ENCODE results near the gene MYOF.
"Not testable (repeated sequence)": the region's sequence is repeated elsewhere in the genome, so short reads cannot be mapped to it uniquely, and the experiment has no call there.

Gene MYOF

DNA sequence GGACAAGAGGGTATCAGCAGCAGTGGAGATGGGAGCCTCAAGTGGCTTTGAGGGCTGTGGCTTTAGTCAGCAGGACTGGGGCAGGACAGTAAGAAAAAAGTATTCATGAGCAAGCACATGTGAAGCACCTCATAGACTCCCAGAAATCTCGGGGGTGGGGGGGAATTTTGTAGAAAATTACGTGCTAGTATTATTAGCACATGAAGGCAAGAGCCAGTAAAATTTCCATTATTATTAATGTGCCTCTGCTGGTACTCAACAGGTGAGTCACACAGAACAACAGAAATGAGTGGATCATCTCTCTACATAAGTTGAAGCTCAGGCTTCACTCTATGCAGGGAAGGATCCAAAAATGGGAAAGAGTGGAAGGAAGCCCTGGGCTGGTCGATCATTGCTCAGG, 114.5 kb downstream of the MYOF start:
- H3K9ac ChIP-seq (ENCODE audit: low read depth, low read length), result no peak overlapping the region
- no peaks in the 10 kb centered on the region for H3K4me1 ChIP-seq (ENCODE audit: insufficient read depth, low read length)
- H3K36me3 ChIP-seq (ENCODE audit: insufficient read depth, low read length), result peaks cover 3% of the 10 kb centered on the region; the same call in 1 of the 2 replicates
- peaks cover 2% of the 10 kb centered on the region; the same call in 1 of the 2 replicates for H3K9me3 ChIP-seq (ENCODE audit: control insufficient read depth, insufficient read depth, low read length)

DNA sequence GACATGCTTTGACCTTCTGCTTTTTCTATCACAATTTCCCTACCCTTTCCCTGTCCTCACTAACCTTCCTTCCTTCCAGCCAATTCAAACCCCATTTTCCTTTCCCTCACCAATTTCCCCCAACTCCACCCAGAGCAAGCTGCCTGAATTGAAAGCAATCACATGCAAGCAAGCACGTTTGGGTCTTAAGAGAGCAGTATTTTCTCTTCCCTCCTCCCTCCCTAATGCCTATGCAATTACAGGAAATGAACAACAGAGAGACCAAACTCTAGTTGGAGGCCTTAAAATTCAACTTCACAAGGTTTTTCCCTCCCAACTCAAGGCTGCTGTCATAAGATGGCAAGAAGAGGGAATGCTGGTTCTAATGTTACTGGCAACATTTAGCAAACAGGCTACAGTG, 117.2 kb downstream of the MYOF start:
- Histone ChIP-seq H3K9ac (ENCODE audit: low read depth, low read length) (no peak overlapping the region), H3K4me1 (ENCODE audit: insufficient read depth, low read length) (no peaks in the 10 kb centered on the region), H3K36me3 (ENCODE audit: insufficient read depth, low read length) (peaks cover 3% of the 10 kb centered on the region; the same call in 1 of the 2 replicates), H3K9me3 (ENCODE audit: control insufficient read depth, insufficient read depth, low read length) (peaks cover 2% of the 10 kb centered on the region; the same call in 1 of the 2 replicates)

DNA sequence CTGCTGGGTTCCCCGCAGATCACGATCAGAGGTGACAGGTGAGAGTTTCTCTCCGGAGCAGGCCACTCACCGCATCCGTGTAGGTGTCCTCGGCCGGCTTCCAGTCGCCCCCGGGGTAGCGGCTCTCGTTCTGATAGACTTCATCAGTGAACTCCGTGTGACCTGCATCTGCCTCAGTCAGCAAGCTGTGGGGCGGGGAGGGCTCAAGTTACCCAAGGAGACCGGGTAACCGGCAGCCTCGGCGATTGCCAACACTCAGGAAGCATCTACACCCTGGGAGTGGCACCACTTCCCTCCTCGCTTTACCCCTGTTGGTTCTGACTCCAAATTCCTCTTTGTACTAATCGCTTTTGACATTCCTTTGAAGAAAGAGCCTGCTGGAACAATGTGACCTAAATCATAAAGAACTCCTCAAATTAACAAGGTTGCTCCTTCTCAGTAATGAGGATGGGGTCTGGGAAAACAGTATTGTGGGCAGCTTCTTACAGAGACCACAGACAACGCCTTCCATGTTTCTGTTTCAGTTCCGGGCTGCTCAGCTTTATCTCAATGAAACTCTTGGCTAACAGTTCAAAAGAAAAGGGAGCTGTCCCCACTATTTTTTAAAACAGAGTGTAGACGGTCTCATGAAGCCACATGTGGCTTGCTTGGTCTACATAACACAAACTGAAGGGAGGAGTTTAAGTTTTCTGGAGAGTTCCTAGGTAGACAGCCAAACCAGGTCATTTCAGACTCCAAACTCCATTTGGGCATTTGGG, 118.1 kb downstream of the MYOF start:
- H3K36me3 ChIP-seq (ENCODE audit: insufficient read depth, low read length), result peaks cover 3% of the 10 kb centered on the region; the same call in 1 of the 2 replicates
- no peak overlapping the region for H3K9ac ChIP-seq (ENCODE audit: low read depth, low read length)
- H3K4me1 ChIP-seq (ENCODE audit: insufficient read depth, low read length), result no peaks in the 10 kb centered on the region
- peaks cover 2% of the 10 kb centered on the region; the same call in 1 of the 2 replicates for H3K9me3 ChIP-seq (ENCODE audit: control insufficient read depth, insufficient read depth, low read length)

DNA sequence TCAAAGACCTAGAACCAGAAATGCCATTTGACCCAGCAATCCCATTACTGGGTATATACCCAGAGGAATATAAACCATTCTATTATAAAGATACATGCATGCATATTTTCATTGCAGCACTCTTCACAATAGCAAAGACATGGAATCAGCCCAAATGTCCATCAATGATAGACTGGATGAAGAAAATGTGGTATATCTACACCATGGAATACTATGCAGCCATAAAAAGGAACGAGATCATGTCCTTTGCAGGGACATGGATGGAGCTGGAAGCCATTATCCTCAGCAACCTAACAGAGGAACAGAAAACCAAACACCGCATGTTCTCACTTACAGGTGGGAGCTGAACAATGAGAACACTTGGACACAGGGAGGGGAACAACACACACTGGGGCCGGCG, 123.7 kb downstream of the MYOF start:
- H3K9me3 ChIP-seq (ENCODE audit: control insufficient read depth, insufficient read depth, low read length); H3K36me3 ChIP-seq (ENCODE audit: insufficient read depth, low read length); H3K4me1 ChIP-seq (ENCODE audit: insufficient read depth, low read length); H3K9ac ChIP-seq (ENCODE audit: low read depth, low read length): not testable (repeated sequence)

DNA sequence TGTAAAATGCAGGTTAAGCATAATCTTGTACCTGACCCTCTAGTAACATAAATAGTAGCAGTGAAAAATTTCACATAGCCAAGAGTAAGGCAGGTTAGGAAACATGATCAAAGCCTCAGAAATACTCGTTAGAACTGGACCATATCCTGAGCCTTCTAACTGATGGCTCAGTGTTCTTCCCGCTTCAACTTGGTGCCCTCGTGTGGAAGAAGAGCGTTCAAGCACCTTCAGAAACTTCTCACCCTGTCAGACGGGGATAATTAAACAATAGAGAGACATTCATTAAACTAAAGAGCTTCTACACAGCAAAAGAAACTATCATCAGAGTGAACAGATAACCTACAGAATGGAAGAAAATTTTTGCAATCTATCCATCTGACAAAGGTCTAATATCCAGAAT, 124.5 kb downstream of the MYOF start:
- H3K9ac ChIP-seq (ENCODE audit: low read depth, low read length), result no peak overlapping the region
- H3K36me3 ChIP-seq (ENCODE audit: insufficient read depth, low read length), result peaks cover 3% of the 10 kb centered on the region; the same call in 1 of the 2 replicates
- H3K4me1 ChIP-seq (ENCODE audit: insufficient read depth, low read length), result no peaks in the 10 kb centered on the region; the same call in 1 of the 2 replicates
- no peaks in the 10 kb centered on the region for H3K9me3 ChIP-seq (ENCODE audit: control insufficient read depth, insufficient read depth, low read length)

DNA sequence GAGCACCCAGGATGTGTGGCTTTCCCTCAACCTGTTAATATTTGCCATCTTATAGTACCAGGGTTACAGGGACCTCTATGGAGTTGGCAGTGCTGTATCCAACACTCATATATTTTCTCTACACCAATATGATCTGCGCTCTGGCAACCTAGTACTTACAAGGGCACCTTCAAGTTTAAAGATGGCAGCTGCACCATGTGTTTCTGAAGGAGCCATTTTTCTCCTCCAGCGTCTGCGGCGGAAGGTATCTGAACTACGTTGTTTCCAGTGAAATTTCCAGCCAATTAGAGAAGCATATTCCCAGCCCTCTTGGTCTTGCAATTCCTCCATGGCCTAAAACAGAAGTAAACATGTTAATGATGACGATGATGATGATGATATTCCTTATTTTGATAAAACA, 125.6 kb downstream of the MYOF start:
- no peaks in the 10 kb centered on the region for H3K9me3 ChIP-seq (ENCODE audit: control insufficient read depth, insufficient read depth, low read length)
- H3K9ac ChIP-seq (ENCODE audit: low read depth, low read length), result no peak overlapping the region
- peaks cover 9% of the 10 kb centered on the region; the same call in 1 of the 2 replicates for H3K36me3 ChIP-seq (ENCODE audit: insufficient read depth, low read length)
- H3K4me1 ChIP-seq (ENCODE audit: insufficient read depth, low read length), result no peaks in the 10 kb centered on the region; the same call in 1 of the 2 replicates

DNA sequence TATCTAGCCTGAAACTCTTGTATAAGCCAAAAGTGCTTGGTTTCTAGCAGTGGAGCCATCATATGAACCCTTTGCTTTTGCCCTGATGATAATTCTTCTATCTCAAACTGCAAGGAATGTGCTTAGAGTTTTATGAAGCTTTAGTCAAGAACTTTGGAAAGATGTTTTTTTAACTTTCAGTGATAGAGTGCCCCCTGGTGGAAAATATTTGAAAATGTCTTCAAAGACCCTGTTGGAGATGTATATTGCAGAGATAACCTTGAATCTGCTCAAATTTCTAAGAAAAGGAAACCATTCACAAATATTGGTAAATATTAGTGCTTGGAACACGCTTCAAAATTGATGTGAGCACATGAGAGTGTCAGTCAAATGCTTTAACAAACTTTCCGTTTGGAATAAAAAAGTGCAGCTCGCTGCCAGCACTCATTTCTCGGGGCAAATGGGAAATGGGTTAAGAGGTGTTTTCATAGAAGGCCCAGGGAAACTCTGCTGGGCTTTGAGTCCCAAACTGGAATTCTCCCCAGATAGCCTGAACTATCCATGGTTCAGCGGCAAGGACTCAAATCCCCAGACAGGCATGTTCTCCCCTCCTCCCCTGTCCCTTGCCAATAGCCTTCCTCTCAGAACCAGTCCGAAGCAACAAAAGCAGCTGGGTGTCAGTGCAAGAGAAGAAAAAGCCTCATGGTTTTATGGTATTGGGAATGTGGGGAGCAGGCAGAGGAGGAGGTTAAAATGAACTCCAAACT, 129.3 kb downstream of the MYOF start:
- no peaks in the 10 kb centered on the region for H3K9me3 ChIP-seq (ENCODE audit: control insufficient read depth, insufficient read depth, low read length)
- H3K9ac ChIP-seq (ENCODE audit: low read depth, low read length), result no peak overlapping the region
- no peaks in the 10 kb centered on the region; the same call in 1 of the 2 replicates for H3K4me1 ChIP-seq (ENCODE audit: insufficient read depth, low read length)
- H3K36me3 ChIP-seq (ENCODE audit: insufficient read depth, low read length), result peaks cover 15% of the 10 kb centered on the region; the same call in 1 of the 2 replicates

DNA sequence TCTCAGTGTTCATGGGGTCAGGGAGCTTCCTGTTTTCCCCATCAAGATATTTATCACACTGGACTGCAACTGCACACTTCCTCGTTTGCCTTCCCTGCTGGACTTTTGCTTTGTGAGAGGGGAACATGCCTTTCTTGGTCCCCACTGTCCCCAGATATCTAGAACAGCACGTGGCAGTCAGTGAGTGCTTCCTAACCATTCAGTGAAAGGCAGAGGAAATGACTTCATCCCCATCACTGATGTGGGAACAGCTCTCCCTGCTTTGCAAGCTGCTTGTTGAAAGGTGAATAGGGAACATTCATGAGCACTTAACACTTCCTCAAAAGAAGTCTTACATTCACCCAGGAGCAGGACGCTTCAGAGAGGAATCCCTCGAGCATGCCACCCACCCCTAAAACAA, 135.4 kb downstream of the MYOF start:
- peaks cover 7% of the 10 kb centered on the region for H3K36me3 ChIP-seq (ENCODE audit: insufficient read depth, low read length)
- H3K9me3 ChIP-seq (ENCODE audit: control insufficient read depth, insufficient read depth, low read length), result no peaks in the 10 kb centered on the region
- H3K9ac ChIP-seq (ENCODE audit: low read depth, low read length), result no peak overlapping the region
- H3K4me1 ChIP-seq (ENCODE audit: insufficient read depth, low read length), result peaks cover 4% of the 10 kb centered on the region

DNA sequence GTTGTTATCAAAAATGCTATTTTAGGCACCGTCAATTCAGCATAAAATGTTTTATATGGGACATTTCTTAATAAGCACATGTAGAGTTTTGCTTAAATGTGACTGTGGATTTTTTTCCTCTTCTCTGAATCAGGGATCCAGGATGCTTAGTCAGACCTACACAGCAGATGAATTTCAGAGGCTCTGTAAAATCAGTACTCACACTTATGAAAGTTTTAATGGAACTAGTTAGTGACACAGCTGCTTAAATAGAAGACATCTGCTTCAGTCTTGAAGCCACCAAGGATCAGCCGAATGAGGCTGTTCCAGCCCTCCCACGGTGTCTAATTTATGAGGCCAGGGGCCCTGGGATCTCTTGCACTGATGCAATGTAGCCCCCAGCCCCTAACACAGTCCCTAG, 136.0 kb downstream of the MYOF start:
- Histone ChIP-seq H3K9me3 (ENCODE audit: control insufficient read depth, insufficient read depth, low read length) (no peaks in the 10 kb centered on the region), H3K4me1 (ENCODE audit: insufficient read depth, low read length) (peaks cover 4% of the 10 kb centered on the region), H3K36me3 (ENCODE audit: insufficient read depth, low read length) (peaks cover 1% of the 10 kb centered on the region), H3K9ac (ENCODE audit: low read depth, low read length) (no peak overlapping the region)

DNA sequence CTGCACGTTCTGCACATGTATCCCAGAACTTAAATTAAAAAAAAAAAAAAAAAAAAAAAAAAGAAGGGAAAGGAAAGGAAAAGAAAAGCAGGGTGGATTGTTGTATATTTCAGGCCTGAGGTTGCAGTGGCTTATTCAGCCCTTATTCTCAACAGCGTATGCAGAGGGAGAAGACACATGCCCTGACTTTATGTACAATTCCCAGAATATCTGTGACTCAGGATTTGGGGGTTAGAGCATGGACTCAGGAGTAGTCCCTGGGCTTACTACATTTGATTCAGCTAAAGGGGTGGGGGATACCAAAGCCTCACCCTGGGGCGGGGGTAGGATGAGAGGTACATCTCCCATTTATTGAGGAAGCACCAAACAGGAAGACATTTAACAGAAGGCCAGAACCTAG, 137.4 kb downstream of the MYOF start:
- no peaks in the 10 kb centered on the region for H3K9me3 ChIP-seq (ENCODE audit: control insufficient read depth, insufficient read depth, low read length)
- no peak overlapping the region for H3K9ac ChIP-seq (ENCODE audit: low read depth, low read length)
- H3K36me3 ChIP-seq (ENCODE audit: insufficient read depth, low read length), result no peaks in the 10 kb centered on the region; the same call in 1 of the 2 replicates
- peaks cover 4% of the 10 kb centered on the region for H3K4me1 ChIP-seq (ENCODE audit: insufficient read depth, low read length)

DNA sequence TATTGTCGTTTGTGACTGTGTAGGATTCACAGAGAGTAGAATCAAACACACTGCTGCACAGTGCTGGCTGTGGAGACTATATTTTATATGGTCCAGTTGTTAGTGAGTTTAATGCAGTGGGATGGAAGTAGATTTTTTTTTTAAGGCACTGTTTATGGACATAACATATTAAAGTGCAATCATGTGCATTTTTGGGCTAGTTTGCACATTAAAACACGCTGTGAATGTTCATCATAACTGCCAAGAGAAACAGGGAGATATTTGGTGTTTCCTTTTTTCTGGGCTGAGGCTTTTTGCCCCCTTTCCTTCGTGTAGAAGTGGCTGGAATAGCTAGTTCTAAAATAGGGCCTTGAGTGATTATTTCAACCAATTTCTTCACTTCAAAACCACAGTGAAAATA, 139.2 kb downstream of the MYOF start:
- H3K4me1 ChIP-seq (ENCODE audit: insufficient read depth, low read length), result peaks cover 4% of the 10 kb centered on the region
- H3K9me3 ChIP-seq (ENCODE audit: control insufficient read depth, insufficient read depth, low read length), result no peaks in the 10 kb centered on the region
- H3K9ac ChIP-seq (ENCODE audit: low read depth, low read length), result no peak overlapping the region
- H3K36me3 ChIP-seq (ENCODE audit: insufficient read depth, low read length), result no peaks in the 10 kb centered on the region; the same call in 1 of the 2 replicates

DNA sequence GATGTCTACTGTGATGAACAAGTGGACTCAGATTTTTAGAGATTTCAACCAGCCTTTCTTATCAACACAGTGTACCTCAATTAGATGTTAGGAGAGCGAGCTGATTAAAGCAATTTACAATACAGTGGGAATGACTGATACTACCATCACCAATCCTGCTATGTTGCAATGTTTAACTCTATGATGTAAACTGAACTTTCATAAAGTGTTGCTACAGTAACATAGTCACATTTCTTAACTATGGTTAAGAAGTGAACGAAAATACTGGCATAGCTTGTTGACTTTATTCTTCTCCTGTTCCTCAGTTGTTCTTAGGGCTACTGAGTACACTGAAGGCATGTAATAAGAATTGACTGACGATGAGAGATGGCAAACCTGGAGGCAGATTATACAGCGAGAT, 139.8 kb downstream of the MYOF start:
- Histone ChIP-seq H3K36me3 (ENCODE audit: insufficient read depth, low read length) (no peaks in the 10 kb centered on the region; the same call in 1 of the 2 replicates), H3K4me1 (ENCODE audit: insufficient read depth, low read length) (peaks cover 4% of the 10 kb centered on the region), H3K9ac (ENCODE audit: low read depth, low read length) (no peak overlapping the region), H3K9me3 (ENCODE audit: control insufficient read depth, insufficient read depth, low read length) (no peaks in the 10 kb centered on the region)

DNA sequence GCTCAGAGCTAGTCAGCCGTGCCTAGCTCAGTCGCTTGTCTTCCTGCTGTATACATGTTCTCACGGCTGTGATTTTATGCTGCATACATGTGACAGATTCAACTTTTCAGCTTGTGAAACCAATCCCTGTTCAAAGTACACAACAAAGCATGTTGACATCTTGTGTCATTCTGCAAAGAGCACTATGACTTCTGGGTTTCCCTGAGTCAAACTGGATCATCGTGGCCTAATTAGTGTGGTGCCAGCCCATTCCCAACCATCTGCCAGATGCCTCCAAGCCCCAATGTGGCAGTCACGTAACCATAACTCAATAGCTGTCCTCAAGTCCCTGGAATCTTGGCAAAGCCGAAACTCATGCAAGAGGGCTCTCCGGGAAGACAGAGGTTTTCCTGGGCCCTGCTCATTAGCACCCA, 144.8 kb downstream of the MYOF start:
- H3K36me3 ChIP-seq (ENCODE audit: insufficient read depth, low read length), result no peaks in the 10 kb centered on the region; the same call in 1 of the 2 replicates
- peaks cover 21% of the 10 kb centered on the region; the same call in 1 of the 2 replicates for H3K4me1 ChIP-seq (ENCODE audit: insufficient read depth, low read length)
- H3K9ac ChIP-seq (ENCODE audit: low read depth, low read length), result no peak overlapping the region
- H3K9me3 ChIP-seq (ENCODE audit: control insufficient read depth, insufficient read depth, low read length), result no peaks in the 10 kb centered on the region

DNA sequence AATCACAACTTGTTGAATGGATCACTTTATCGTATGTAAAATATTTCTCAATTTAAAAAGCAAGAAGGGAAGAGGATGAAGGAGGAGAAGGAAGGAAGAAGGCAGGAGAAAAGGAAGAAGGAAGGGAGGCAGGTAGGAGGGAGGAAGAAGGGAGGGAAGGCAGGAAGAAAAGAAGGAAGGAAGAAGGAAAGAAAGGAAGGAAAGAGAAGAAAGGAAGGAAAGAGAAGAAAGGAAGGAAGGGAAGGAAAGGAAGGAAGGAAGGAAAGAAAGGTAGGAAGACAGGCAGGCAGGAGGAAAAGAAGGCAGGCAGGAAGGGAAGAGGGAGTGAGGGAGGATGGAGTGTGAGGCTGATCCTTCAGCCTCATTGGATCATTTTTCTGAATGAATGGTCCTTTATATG, 145.5 kb downstream of the MYOF start:
- Histone ChIP-seq H3K9ac (ENCODE audit: low read depth, low read length) (no peak overlapping the region), H3K4me1 (ENCODE audit: insufficient read depth, low read length) (peaks cover 21% of the 10 kb centered on the region; the same call in 1 of the 2 replicates), H3K36me3 (ENCODE audit: insufficient read depth, low read length) (no peaks in the 10 kb centered on the region; the same call in 1 of the 2 replicates), H3K9me3 (ENCODE audit: control insufficient read depth, insufficient read depth, low read length) (no peaks in the 10 kb centered on the region)
